AG09319 (cell line): ENCODE results near the gene LMO7.

Source experiments
- DNase-seq: peaks from one replicate; pipeline ENCODE4 v3.0.0-alpha.2; 2010; ENCODE audit warnings: low read depth; ENCODE audit errors: extremely low read depth
- TF ChIP-seq, protein P1 (sequence below): IDR thresholded peaks from 2 replicates; pipeline ENCODE4 v1.5.1; 2011; ENCODE audit warnings: low read depth, mild to moderate bottlenecking, inconsistent platforms, low read length, moderate library complexity

The LMO7 gene

GRCh38 chr13:75873494-75873893 is 237.4 kb downstream of the LMO7 start:
- DNase-seq = no peak
- TF ChIP-seq, protein P1, sequence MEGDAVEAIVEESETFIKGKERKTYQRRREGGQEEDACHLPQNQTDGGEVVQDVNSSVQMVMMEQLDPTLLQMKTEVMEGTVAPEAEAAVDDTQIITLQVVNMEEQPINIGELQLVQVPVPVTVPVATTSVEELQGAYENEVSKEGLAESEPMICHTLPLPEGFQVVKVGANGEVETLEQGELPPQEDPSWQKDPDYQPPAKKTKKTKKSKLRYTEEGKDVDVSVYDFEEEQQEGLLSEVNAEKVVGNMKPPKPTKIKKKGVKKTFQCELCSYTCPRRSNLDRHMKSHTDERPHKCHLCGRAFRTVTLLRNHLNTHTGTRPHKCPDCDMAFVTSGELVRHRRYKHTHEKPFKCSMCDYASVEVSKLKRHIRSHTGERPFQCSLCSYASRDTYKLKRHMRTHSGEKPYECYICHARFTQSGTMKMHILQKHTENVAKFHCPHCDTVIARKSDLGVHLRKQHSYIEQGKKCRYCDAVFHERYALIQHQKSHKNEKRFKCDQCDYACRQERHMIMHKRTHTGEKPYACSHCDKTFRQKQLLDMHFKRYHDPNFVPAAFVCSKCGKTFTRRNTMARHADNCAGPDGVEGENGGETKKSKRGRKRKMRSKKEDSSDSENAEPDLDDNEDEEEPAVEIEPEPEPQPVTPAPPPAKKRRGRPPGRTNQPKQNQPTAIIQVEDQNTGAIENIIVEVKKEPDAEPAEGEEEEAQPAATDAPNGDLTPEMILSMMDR = no peak

- TF ChIP-seq, protein P1 = no peak
- DNase-seq = no peak
Measured at GRCh38 chr13:75875450-75875849, 239.3 kb downstream of the LMO7 start.

DNA sequence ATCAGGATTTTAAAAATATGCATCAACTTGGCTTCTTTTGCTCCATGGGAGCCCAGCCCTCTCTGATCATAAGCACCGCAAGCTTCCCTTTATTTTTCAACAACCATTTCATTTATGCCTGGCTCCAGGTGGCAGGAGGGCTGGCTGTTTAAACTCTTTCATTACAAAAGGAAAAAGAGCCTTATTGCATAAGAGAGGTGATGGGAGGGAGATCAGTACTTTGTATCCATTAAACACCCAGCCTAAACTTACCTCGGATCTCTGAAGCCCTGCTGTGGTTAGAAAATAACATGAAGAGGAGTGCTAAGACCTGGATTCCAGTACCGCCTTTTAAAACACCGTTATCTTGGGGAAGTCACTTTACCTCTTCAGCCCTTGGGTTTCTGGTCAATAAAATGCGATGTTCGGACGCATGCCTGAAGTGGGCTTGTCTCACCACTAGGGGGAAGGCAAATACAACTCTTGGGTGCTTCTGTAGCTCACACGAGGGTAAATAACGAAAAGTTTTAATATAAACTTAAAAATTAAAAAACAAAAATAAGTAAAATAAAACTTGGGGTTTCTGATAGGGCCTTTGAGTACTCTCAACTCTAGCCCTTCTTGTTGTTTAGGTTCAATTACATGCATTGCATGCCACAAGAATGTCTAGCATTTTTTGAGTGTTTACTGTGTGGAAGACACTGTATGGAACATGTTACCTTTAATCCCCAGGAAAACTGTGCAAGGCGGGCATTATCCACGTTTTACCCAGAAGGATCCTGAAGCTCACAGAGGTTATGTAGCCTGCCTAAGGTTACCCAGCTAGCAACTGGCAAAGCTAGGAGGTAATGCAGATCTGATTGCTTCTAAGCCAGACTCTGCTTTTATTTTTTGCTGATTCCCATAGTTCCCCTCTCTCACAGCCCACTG is 240.3 kb downstream of the LMO7 start:
- TF ChIP-seq, protein P1 = peak; percentile 89
- peak; percentile 43 for DNase-seq

DNA sequence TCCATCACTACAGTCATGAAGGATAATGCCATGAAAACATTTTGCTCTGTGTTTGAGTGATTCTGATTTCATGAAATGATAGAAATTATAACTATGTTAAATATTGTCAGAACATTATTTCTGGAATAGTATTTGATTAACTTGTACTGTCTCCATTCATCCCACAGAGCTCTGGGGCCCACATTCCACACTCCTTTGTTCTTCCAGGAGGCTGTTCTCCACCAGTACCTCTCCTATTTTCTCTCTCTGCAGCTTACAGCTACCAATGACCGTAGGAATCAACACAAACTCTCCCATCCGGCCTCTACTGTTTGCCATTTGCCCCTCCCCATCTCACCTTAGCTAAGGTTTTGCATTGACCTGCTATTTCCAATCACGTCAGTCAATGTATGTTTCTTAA is 240.9 kb downstream of the LMO7 start:
- TF ChIP-seq, protein P1 = no peak
- no peak for DNase-seq

DNA sequence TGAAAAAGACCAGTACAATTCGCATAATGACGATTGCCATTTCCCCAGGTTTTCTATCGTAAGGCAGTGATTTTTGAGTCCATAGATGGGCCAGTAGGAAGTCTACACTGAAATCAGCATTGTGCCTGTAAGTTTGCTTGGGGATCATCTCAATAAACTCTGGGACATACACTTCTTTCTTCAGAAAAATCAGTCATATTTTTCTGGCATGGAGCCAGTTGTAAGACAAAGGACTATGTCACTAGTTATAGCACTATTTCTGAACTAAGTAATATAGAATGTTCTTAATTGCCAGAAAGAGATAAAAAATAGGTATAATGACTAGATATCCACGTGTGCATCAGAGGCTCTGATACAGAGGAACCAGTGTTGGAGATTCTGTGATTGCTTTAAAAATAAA is 243.5 kb downstream of the LMO7 start:
- DNase-seq = no peak
- TF ChIP-seq, protein P1 = no peak

- TF ChIP-seq, protein P1 = peak; percentile 28
Measured at GRCh38 chr13:75881109-75881775, 245.1 kb downstream of the LMO7 start.

DNA sequence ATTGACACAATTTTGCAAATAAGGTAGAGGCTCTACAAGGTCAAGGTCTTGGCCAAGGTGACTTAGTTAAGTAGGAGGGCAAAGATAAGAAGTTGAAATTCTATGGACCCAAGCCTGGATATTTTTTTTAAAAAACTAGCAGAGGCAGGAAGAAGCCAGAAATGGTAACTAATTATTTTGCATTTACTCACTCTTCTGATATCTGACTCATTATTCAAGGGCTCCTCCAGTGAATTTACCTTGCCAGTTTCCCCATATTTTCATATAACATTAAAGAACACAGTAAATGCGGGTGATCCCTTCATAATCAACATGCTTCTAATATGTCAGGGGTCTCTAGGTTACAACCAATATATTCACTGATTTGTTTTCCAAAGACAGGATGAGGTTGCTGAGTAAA is 246.1 kb downstream of the LMO7 start:
- no peak for DNase-seq
- TF ChIP-seq, protein P1 = no peak

More at GRCh38 chr13:75881109-75881775, 245.1 kb downstream of the LMO7 start:
- peak; percentile 97 for DNase-seq
